ENCODE measurements around the gene COL27A1. TPM values are rescaled to one million over a fixed set of nuclear protein-coding genes. Genes with fewer than 3 reads are reported as not detected.

The COL27A1 gene
- total RNA-seq, 3 donors from 2014 or later: 3.5 to 22.0 (median 6.7) TPM

GRCh38 chr9:114150608-114151007 is 4.7 kb upstream of the COL27A1 start:
- Histone ChIP-seq H3K27me3 (peaks cover 0 to 15% of the 10 kb centered on the region in 2 donors), H3K4me3 (no peak overlapping the region), H3K27ac (no peak overlapping the region), H3K4me1 (peaks cover 0 to 6% of the 10 kb centered on the region in 2 donors), H3K9me3 (no peaks in the 10 kb centered on the region), H3K36me3 (no peaks in the 10 kb centered on the region)
- no peak for DNase-seq (ENCODE audit: low spot score in 2 of 2)
- intact Hi-C loops (cut with DNase I; ENCODE audit: low total_unique reads): loop anchor here (5.0 kb wide), 2 partner anchors 127 to 1388 kb away; no protein-coding TSS in a partner anchor
- no peak for TF ChIP-seq POLR2AphosphoS5 (IDR thresholded peaks at IDR 0.05)
- TF ChIP-seq CTCF (IDR thresholded peaks at IDR 0.05): no peak
- no peak for TF ChIP-seq POLR2A (IDR thresholded peaks at IDR 0.05)

- intact Hi-C loops (cut with DNase I; ENCODE audit: low total_unique reads): loop anchor here (5.0 kb wide), 2 partner anchors 126 to 1389 kb away; no protein-coding TSS in a partner anchor
- Histone ChIP-seq H3K27me3 (peaks cover 0 to 15% of the 10 kb centered on the region in 2 donors), H3K4me3 (no peak overlapping the region), H3K27ac (no peak overlapping the region), H3K9me3 (no peaks in the 10 kb centered on the region), H3K4me1 (peaks cover 0 to 6% of the 10 kb centered on the region in 2 donors), H3K36me3 (no peaks in the 10 kb centered on the region)
- TF ChIP-seq POLR2AphosphoS5 (IDR thresholded peaks at IDR 0.05): no peak
- TF ChIP-seq POLR2A (IDR thresholded peaks at IDR 0.05): no peak
- TF ChIP-seq CTCF (IDR thresholded peaks at IDR 0.05): no peak
- DNase-seq (ENCODE audit: low spot score in 2 of 2): no peak
These were observed 3.8 kb upstream of the COL27A1 start for GRCh38 chr9:114151426-114151956.

GRCh38 chr9:114153761-114154599 is 1.4 kb upstream of the COL27A1 start:
- H3K27ac ChIP-seq: no peak overlapping the region
- intact Hi-C loops (cut with DNase I; ENCODE audit: low total_unique reads): loop anchor here (5.0 kb wide), 2 partner anchors 123 to 1392 kb away; no protein-coding TSS in a partner anchor
- no peaks in the 10 kb centered on the region for H3K36me3 ChIP-seq
- DNase-seq (ENCODE audit: low spot score in 2 of 2): no peak
- peaks cover 0 to 6% of the 10 kb centered on the region in 2 donors for H3K4me1 ChIP-seq
- peaks cover 0 to 15% of the 10 kb centered on the region in 2 donors for H3K27me3 ChIP-seq
- TF ChIP-seq POLR2A (IDR thresholded peaks at IDR 0.05) (no peak), CTCF (IDR thresholded peaks at IDR 0.05) (peak in 1 of 3 donors; percentile 14)
- H3K9me3 ChIP-seq: no peaks in the 10 kb centered on the region
- peak overlapping the region; percentile 3 to 90 (median 48) for H3K4me3 ChIP-seq

- intact Hi-C loops (cut with DNase I; ENCODE audit: low total_unique reads): loop anchor here (5.0 kb wide), 3 partner anchors 123 to 1392 kb away; no protein-coding TSS in a partner anchor
- TF ChIP-seq POLR2AphosphoS5 (IDR thresholded peaks at IDR 0.05): no peak
- DNase-seq (ENCODE audit: low spot score in 2 of 2): no peak
- Histone ChIP-seq H3K4me3 (peak overlapping the region in 2 of 3 donors; percentile 66 to 90), H3K27ac (no peak overlapping the region), H3K27me3 (peaks cover 0 to 15% of the 10 kb centered on the region in 2 donors), H3K4me1 (peaks cover 0 to 6% of the 10 kb centered on the region in 2 donors), H3K36me3 (no peaks in the 10 kb centered on the region), H3K9me3 (no peaks in the 10 kb centered on the region)
These were observed 686 bp upstream of the COL27A1 start for GRCh38 chr9:114154600-114155102.

- peak overlapping the region; percentile 52 to 90 (median 66) for H3K4me3 ChIP-seq
- intact Hi-C loops (cut with DNase I; ENCODE audit: low total_unique reads): loop anchor here (5.0 kb wide), 1 partner anchor 136 kb away; no protein-coding TSS in a partner anchor
- H3K27me3 ChIP-seq: peaks cover 0 to 15% of the 10 kb centered on the region in 2 donors
- H3K4me1 ChIP-seq: peaks cover 0 to 6% of the 10 kb centered on the region in 2 donors
- H3K27ac ChIP-seq: peak overlapping the region; percentile 57 to 75
- peak in 1 of 2 donors; percentile 32 for DNase-seq (ENCODE audit: low spot score in 2 of 2)
- no peaks in the 10 kb centered on the region for H3K9me3 ChIP-seq
- TF ChIP-seq CTCF (IDR thresholded peaks at IDR 0.05): no peak
- TF ChIP-seq POLR2A (IDR thresholded peaks at IDR 0.05): no peak
- TF ChIP-seq POLR2AphosphoS5 (IDR thresholded peaks at IDR 0.05): no peak
- no peaks in the 10 kb centered on the region for H3K36me3 ChIP-seq
These were observed 789 bp downstream of the COL27A1 start for GRCh38 chr9:114155995-114156656.
